HG02678 (cell line): ENCODE measurements around the gene TTPAL.

Experiments used
- ATAC-seq: cut with Tn5 transposase; IDR thresholded peaks from one replicate; pipeline ENCODE4 v1.9.1; 2021; ENCODE audit warnings: mild to moderate bottlenecking, moderate library complexity; ENCODE audit not compliant: unreplicated experiment

Gene TTPAL

GRCh38 chr20:44495802-44496481 is 20.3 kb downstream of the TTPAL start:
- no peak for ATAC-seq

GRCh38 chr20:44496976-44497375 is 21.3 kb downstream of the TTPAL start:
- ATAC-seq = no peak

- no peak for ATAC-seq
Observed at GRCh38 chr20:44497761-44498160, 22.1 kb downstream of the TTPAL start.

- no peak for ATAC-seq
Observed at GRCh38 chr20:44500221-44500620, 24.5 kb downstream of the TTPAL start.

- no peak for ATAC-seq
Observed at GRCh38 chr20:44501448-44501847, 25.8 kb downstream of the TTPAL start.

GRCh38 chr20:44502968-44503367 is 27.3 kb downstream of the TTPAL start:
- ATAC-seq = no peak

GRCh38 chr20:44504402-44505307 is 29.0 kb downstream of the TTPAL start:
- ATAC-seq = no peak

GRCh38 chr20:44509762-44510161 is 34.1 kb downstream of the TTPAL start:
- no peak for ATAC-seq

GRCh38 chr20:44513871-44514270 is 38.2 kb downstream of the TTPAL start:
- no peak for ATAC-seq

GRCh38 chr20:44516491-44516890 is 40.8 kb downstream of the TTPAL start:
- no peak for ATAC-seq

GRCh38 chr20:44517454-44517853 is 41.8 kb downstream of the TTPAL start:
- ATAC-seq = no peak

- ATAC-seq = no peak
Observed at GRCh38 chr20:44518248-44518647, 42.6 kb downstream of the TTPAL start.

- ATAC-seq = no peak
Observed at GRCh38 chr20:44520881-44521280, 45.2 kb downstream of the TTPAL start.

- peak; percentile 97 for ATAC-seq
Observed at GRCh38 chr20:44521484-44522481, 46.1 kb downstream of the TTPAL start, which contains the start of gene SERINC3. SERINC3 (minus strand) TSS chr20:44522070; CDS start chr20:44521951, 119 bp downstream.

GRCh38 chr20:44522841-44523240 is 47.2 kb downstream of the TTPAL start:
- ATAC-seq = no peak

GRCh38 chr20:44523746-44524145 is 48.1 kb downstream of the TTPAL start:
- ATAC-seq = no peak

GRCh38 chr20:44526129-44526528 is 50.5 kb downstream of the TTPAL start:
- no peak for ATAC-seq

GRCh38 chr20:44527716-44528199 is 52.1 kb downstream of the TTPAL start:
- ATAC-seq = no peak

GRCh38 chr20:44528309-44528708 is 52.6 kb downstream of the TTPAL start:
- no peak for ATAC-seq

- no peak for ATAC-seq
Observed at GRCh38 chr20:44532259-44532980, 56.7 kb downstream of the TTPAL start.
